Suprapubic skin (tissue), 4 donors: ENCODE results near the gene ADGRF4.

Experiments
- POLR2A ChIP-seq, 2 donors: fragments of 450-650 bp; IDR thresholded peaks; one replicate each; pipeline ENCODE4 v1.6.1; 2017; ENCODE audit warnings: antibody characterized with exemption in 2 of 2, mild to moderate bottlenecking in 2 of 2, moderate library complexity in 2 of 2
- POLR2AphosphoS5 ChIP-seq, 3 donors: sonication (generic); formaldehyde crosslinking; IDR thresholded peaks; one replicate each; pipeline ENCODE4 v1.6.1; 2017; ENCODE audit warnings: antibody characterized with exemption in 3 of 3
- TF ChIP-seq, protein P1 (sequence below), 2 donors: fragments of 200-600 bp in 1 of 2; fragments of 450-650 bp in 1 of 2; sonication (generic) in 1 of 2; IDR thresholded peaks; one replicate each; pipeline ENCODE4 v1.5.1; 2016 to 2019; ENCODE audit warnings: antibody characterized with exemption in 2 of 2, mild to moderate bottlenecking in 1 of 2, moderate library complexity in 1 of 2

DNA sequence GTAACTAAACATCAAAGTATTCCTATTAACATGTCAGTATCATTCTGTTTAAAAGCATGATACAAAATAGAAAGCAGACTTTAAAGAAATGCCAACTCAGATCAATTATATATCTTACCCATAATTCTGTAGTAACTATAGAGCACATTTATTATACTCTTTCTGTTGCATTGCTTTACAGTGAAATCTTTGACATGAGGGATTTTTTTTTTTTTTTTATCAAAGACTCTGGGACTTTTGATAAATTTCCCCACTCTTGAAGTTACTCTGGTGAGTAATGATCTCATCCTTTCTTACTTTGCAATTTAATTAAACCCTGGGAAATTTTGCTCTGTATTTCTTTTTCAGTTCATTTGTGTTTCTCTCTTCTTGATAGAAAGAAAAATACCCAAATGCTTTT, 17.4 kb downstream of the ADGRF4 start:
- TF ChIP-seq POLR2AphosphoS5 (IDR thresholded peaks at IDR 0.05), result no peak
- no peak for TF ChIP-seq POLR2A (IDR thresholded peaks at IDR 0.05)
- TF ChIP-seq, protein P1, sequence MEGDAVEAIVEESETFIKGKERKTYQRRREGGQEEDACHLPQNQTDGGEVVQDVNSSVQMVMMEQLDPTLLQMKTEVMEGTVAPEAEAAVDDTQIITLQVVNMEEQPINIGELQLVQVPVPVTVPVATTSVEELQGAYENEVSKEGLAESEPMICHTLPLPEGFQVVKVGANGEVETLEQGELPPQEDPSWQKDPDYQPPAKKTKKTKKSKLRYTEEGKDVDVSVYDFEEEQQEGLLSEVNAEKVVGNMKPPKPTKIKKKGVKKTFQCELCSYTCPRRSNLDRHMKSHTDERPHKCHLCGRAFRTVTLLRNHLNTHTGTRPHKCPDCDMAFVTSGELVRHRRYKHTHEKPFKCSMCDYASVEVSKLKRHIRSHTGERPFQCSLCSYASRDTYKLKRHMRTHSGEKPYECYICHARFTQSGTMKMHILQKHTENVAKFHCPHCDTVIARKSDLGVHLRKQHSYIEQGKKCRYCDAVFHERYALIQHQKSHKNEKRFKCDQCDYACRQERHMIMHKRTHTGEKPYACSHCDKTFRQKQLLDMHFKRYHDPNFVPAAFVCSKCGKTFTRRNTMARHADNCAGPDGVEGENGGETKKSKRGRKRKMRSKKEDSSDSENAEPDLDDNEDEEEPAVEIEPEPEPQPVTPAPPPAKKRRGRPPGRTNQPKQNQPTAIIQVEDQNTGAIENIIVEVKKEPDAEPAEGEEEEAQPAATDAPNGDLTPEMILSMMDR (IDR thresholded peaks at IDR 0.05), result no peak
